HepG2 (cell line): ENCODE measurements around the gene CLDN19. TPM values are rescaled to one million over a fixed set of nuclear protein-coding genes. Genes with fewer than 3 reads are reported as not detected.
A peak's percentile ranks its signal among the peaks of the same experiment; 100 is the strongest.

Source experiments
- ATAC-seq: fragments of 200-7000 bp; cut with Tn5 transposase; 3 replicates; pipeline ENCODE4 v1.9.1; 2020; ENCODE audit warnings: mild to moderate bottlenecking, moderate library complexity
- BruUV-seq: library from RNA; stranded (reverse); fragments of 400-500 nt; replicated peaks from 2 replicates; lab custom pipeline; 2021; lab: Mats Ljungman, UMichigan
- CTCF ChIA-PET: fragments of 300-600 bp; formaldehyde crosslinking; extraction: SDS; loops from one replicate; lab custom pipeline; 2021; ENCODE audit warnings: low total read pairs, inconsistent platforms, low intra/inter-chr PET ratio; lab: Yijun Ruan, JAX
- POLR2A ChIA-PET: fragments of 350-600 bp; sonication (Branson Sonifier 250); formaldehyde crosslinking; loops from one replicate; lab custom pipeline; 2020; ENCODE audit warnings: antibody characterized with exemption, inconsistent platforms; lab: Yijun Ruan, JAX
- DNase-seq: peaks from one replicate; pipeline ENCODE4 v3.0.0-alpha.2; 2015; ENCODE audit warnings: low spot score
- FAIRE-seq: peaks from 3 replicates; lab custom pipeline; 2011; peaks lifted over from hg19 to GRCh38; lab: Jason Lieb, UNC
- H2AFZ ChIP-seq: one replicate; pipeline ENCODE4 v1.6.1; 2011; ENCODE audit warnings: low read length, inconsistent platforms
- H3K27ac ChIP-seq: fragments of 300-600 bp; 3 replicates; pipeline ENCODE4 v1.8.0; 2011; ENCODE audit warnings: mixed run types, mild to moderate bottlenecking, mixed read lengths, low read length, inconsistent platforms; ENCODE audit not compliant: insufficient read depth; ENCODE audit errors: extremely low read length
- H3K27me3 ChIP-seq, 2 experiments: fragments of 200-600 bp in 1 of 2; 2 replicates in 1 of 2; 3 replicates in 1 of 2; pipeline versions ENCODE4 v1.6.0 to v1.8.0; 2011; ENCODE audit warnings: low read length in 2 of 2, mild to moderate bottlenecking in 2 of 2, moderate library complexity in 2 of 2, inconsistent platforms in 1 of 2; ENCODE audit not compliant: insufficient read depth in 2 of 2, control insufficient read depth in 1 of 2
- H3K36me3 ChIP-seq, 2 experiments: fragments of 200-600 bp in 1 of 2; replicated peaks in 1 of 2; 2 replicates in 1 of 2; 3 replicates in 1 of 2; pipeline versions ENCODE4 v1.5.1 to v1.8.0; 2011; ENCODE audit warnings: low read length in 2 of 2, inconsistent platforms in 1 of 2; ENCODE audit not compliant: insufficient read depth in 2 of 2, control insufficient read depth in 1 of 2
- H3K4me1 ChIP-seq: 2 replicates; pipeline ENCODE4 v1.5.1; 2012; ENCODE audit warnings: low read length, inconsistent platforms; ENCODE audit not compliant: insufficient read depth
- H3K4me2 ChIP-seq: 2 replicates; pipeline ENCODE4 v1.6.0; 2011; ENCODE audit warnings: low read depth, low read length, inconsistent platforms
- H3K4me3 ChIP-seq, 3 experiments: fragments of 200-600 bp in 1 of 3; sonication (generic), shearing (Covaris generic) in 1 of 3; replicated peaks in 1 of 3; 2 replicates each; pipeline ENCODE4 v1.5.1; 2011 to 2016; ENCODE audit warnings: low read length in 3 of 3, inconsistent platforms in 2 of 3, low read depth in 2 of 3, mild to moderate bottlenecking in 2 of 3, control low read depth in 1 of 3, mixed read lengths in 1 of 3; ENCODE audit not compliant: insufficient read depth in 1 of 3
- H3K79me2 ChIP-seq: one replicate; pipeline ENCODE4 v1.6.1; 2011; ENCODE audit warnings: low read length, inconsistent platforms; ENCODE audit not compliant: insufficient read depth
- H3K9ac ChIP-seq: 2 replicates; pipeline ENCODE4 v1.6.0; 2011; ENCODE audit warnings: mild to moderate bottlenecking, low read depth, low read length, inconsistent platforms; ENCODE audit not compliant: insufficient read depth
- H3K9me3 ChIP-seq: 2 replicates; pipeline ENCODE4 v1.5.1; 2012; ENCODE audit warnings: mild to moderate bottlenecking, low read length
- H4K20me1 ChIP-seq: 2 replicates; pipeline ENCODE4 v1.6.0; 2011; ENCODE audit warnings: inconsistent platforms, mild to moderate bottlenecking, low read length, moderate library complexity; ENCODE audit not compliant: insufficient read depth
- CEBPB ChIP-seq: IDR thresholded peaks from 2 replicates; pipeline ENCODE4 v1.6.1; 2011; ENCODE audit warnings: low read depth, low read length, improper control_type of control experiment, borderline replicate concordance
- HES4 ChIP-seq: sonication (generic); formaldehyde crosslinking; IDR thresholded peaks from 2 replicates; pipeline ENCODE4 v1.9.0; 2021; ENCODE audit warnings: mild to moderate bottlenecking, missing genetic modification reagents, borderline replicate concordance
- HMGA1 ChIP-seq: sonication (generic); formaldehyde crosslinking; conservative IDR thresholded peaks from 2 replicates; pipeline ENCODE4 v1.4.0; 2020; ENCODE audit warnings: missing genetic modification reagents
- HNRNPLL ChIP-seq: fragments of 200-400 bp; formaldehyde crosslinking; IDR thresholded peaks from 2 replicates; pipeline ENCODE4 v1.6.1; 2017; ENCODE audit warnings: mild to moderate bottlenecking, low read depth, low read length; ENCODE audit not compliant: poor library complexity, severe bottlenecking
- KLF12 ChIP-seq: sonication (generic); formaldehyde crosslinking; IDR thresholded peaks from 2 replicates; pipeline ENCODE4 v1.4.0; 2020; ENCODE audit warnings: missing genetic modification reagents, borderline replicate concordance
- PAF1 ChIP-seq: IDR thresholded peaks from 2 replicates; pipeline ENCODE4 v1.6.1; 2016; ENCODE audit warnings: missing genetic modification reagents, missing compliant biosample characterization
- RAD21 ChIP-seq: fragments of 450-650 bp; formaldehyde crosslinking; IDR thresholded peaks from 2 replicates; pipeline ENCODE4 v1.5.0; 2020; ENCODE audit warnings: mild to moderate bottlenecking
- RBM39 ChIP-seq: fragments of 200-400 bp; formaldehyde crosslinking; IDR thresholded peaks from one replicate; pipeline ENCODE4 v1.6.1; 2018; ENCODE audit warnings: antibody characterized with exemption, mild to moderate bottlenecking, low read depth, low read length; ENCODE audit not compliant: poor library complexity, severe bottlenecking
- STAG1 ChIP-seq: sonication (generic); formaldehyde crosslinking; IDR thresholded peaks from 2 replicates; pipeline ENCODE4 v1.4.0; 2020; ENCODE audit warnings: missing genetic modification reagents
- YY1 ChIP-seq: IDR thresholded peaks from 2 replicates; pipeline ENCODE4 v1.6.1; 2011; ENCODE audit warnings: low read length, low read depth, moderate library complexity, mild to moderate bottlenecking; ENCODE audit not compliant: insufficient read depth, insufficient replicate concordance
- ZNF619 ChIP-seq: sonication (generic); formaldehyde crosslinking; IDR thresholded peaks from 2 replicates; pipeline ENCODE4 v1.4.0; 2020; ENCODE audit warnings: mild to moderate bottlenecking, missing genetic modification reagents
- ZNF891 ChIP-seq: sonication (generic); formaldehyde crosslinking; IDR thresholded peaks from 2 replicates; pipeline ENCODE4 v1.5.0; 2020; ENCODE audit warnings: mild to moderate bottlenecking, missing genetic modification reagents
- WGBS: methylation state at CpG from one replicate; pipeline ENCODE4 v1.1.6; 2017; ENCODE audit warnings: low lambda C conversion rate; 5-methylcytosine and 5-hydroxymethylcytosine counted together
- in situ Hi-C: cut with HindIII; loops from 2 replicates; pipeline ENCODE4 v1.10.0; 2017; ENCODE audit warnings: low pct_unique_long_range_greater_than_20kb; ENCODE audit not compliant: extremely low pct_ligation_motif_present
- intact Hi-C: fragments of 100-400 bp; cut with micrococcal nuclease; formaldehyde crosslinking; loops from one replicate; pipeline ENCODE4 v1.10.0; 2022; ENCODE audit not compliant: unreplicated experiment
- polyA plus RNA-seq, 8 experiments: library from polyadenylated mRNA; depleted of rRNA in 3 of 8; stranded (reverse) in 7 of 8; unstranded in 1 of 8; fragments of >200 nt; fragmentation: Illumina TruSeq in 4 of 8; extraction: Trizol in 4 of 8; gene quantifications; 2 replicates each; pipeline versions ENCODE4 v1.2.1 to v1.2.3, GENCODE V29; 2011 to 2016; ENCODE audit warnings: low read depth in 4 of 8, missing spikeins in 1 of 8, mixed read lengths in 1 of 8; ENCODE audit not compliant: insufficient read depth in 1 of 8
- total RNA-seq, 5 experiments: library from RNA; depleted of rRNA; stranded (reverse); fragments of >200 nt; fragmentation: Illumina TruSeq; extraction: Trizol; gene quantifications; 2 replicates each; pipeline ENCODE4 v1.2.3, GENCODE V29; 2016; ENCODE audit warnings: low read depth in 1 of 5
- TF ChIP-seq, protein P1 (sequence below): sonication (generic); formaldehyde crosslinking; IDR thresholded peaks from 2 replicates; pipeline ENCODE4 v1.5.0; 2020; ENCODE audit warnings: mild to moderate bottlenecking, missing genetic modification reagents
- TF ChIP-seq, protein P2 (sequence below): sonication (generic); formaldehyde crosslinking; IDR thresholded peaks from 2 replicates; pipeline ENCODE4 v1.5.0; 2020; ENCODE audit warnings: mild to moderate bottlenecking, missing genetic modification reagents, moderate library complexity
- TF ChIP-seq, protein P3 (sequence below): IDR thresholded peaks from 2 replicates; pipeline ENCODE4 v1.6.1; 2016

Gene CLDN19
- total and polyA plus RNA-seq, 2 of the 13 experiments (the other 11 are each of a cell fraction or from before 2014, with no cell fraction given): 5.0 to 7.6 TPM

DNA sequence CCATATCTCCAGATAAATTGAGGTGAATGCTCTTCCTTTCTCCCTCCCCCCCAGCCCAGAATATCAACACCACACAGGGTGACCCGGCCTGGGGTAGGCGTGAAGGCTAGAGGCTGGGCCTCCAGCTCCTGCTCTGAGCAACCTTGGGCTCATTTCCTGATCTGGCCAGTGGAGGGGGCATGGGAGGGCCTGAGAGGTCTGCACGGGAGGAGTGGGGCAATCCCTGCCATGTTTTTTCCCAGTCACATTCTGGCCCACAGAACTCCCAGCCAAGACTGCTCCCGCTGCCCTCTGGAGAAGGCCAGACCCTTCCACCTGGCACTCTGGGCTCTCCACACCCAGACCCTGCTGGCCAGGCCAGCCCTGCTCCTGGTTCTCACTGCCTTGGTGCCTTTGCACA lies 3.9 kb downstream of the CLDN19 start:
- peak; percentile 24 for ATAC-seq
- Histone ChIP-seq H2AFZ (no peak overlapping the region), H3K27me3 (no peaks in the 10 kb centered on the region), H3K27ac (no peak overlapping the region), H3K4me1 (peaks cover 66% of the 10 kb centered on the region), H3K36me3 (no peaks in the 10 kb centered on the region), H3K4me3 (no peak overlapping the region), H3K9ac (no peak overlapping the region), H3K79me2 (no peaks in the 10 kb centered on the region), H4K20me1 (no peaks in the 10 kb centered on the region), H3K9me3 (no peaks in the 10 kb centered on the region), H3K4me2 (no peak overlapping the region)
- peak; percentile 25 for DNase-seq
- ChIA-PET CTCF (interaction anchor here (1.2 kb wide), 1 partner anchor 11 kb away, joined by 4 read pairs; no protein-coding TSS in a partner anchor), POLR2A (interaction anchor here (1.0 kb wide), 1 partner anchor 54 kb away, joined by 6 read pairs; the partner anchor contains the start of gene YBX1)
- WGBS: 48% methylated on average over 2 of the region's 4 CpGs
- FAIRE-seq: no peak
- no TSS peak for BruUV-seq
- intact Hi-C loops: no loop called here
- in situ Hi-C loops: loop anchor here (25.0 kb wide), 1 partner anchor 399 kb away; the partner anchor contains the start of gene FOXJ3
- TF ChIP-seq, protein P1, sequence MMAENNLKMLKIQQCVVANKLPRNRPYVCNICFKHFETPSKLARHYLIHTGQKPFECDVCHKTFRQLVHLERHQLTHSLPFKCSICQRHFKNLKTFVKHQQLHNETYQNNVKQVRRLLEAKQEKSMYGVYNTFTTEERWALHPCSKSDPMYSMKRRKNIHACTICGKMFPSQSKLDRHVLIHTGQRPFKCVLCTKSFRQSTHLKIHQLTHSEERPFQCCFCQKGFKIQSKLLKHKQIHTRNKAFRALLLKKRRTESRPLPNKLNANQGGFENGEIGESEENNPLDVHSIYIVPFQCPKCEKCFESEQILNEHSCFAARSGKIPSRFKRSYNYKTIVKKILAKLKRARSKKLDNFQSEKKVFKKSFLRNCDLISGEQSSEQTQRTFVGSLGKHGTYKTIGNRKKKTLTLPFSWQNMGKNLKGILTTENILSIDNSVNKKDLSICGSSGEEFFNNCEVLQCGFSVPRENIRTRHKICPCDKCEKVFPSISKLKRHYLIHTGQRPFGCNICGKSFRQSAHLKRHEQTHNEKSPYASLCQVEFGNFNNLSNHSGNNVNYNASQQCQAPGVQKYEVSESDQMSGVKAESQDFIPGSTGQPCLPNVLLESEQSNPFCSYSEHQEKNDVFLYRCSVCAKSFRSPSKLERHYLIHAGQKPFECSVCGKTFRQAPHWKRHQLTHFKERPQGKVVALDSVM (CRISPR knock-in tag): peak; percentile 96
- TF ChIP-seq RAD21 (CRISPR knock-in tag): 0 out of 2 replicates have a peak, but pooled peaks have one; percentile 28
- peak; percentile 15 for TF ChIP-seq YY1
- no peak for TF ChIP-seq ZNF891
- TF ChIP-seq ZNF619 (CRISPR knock-in tag): no peak
- TF ChIP-seq, protein P2, sequence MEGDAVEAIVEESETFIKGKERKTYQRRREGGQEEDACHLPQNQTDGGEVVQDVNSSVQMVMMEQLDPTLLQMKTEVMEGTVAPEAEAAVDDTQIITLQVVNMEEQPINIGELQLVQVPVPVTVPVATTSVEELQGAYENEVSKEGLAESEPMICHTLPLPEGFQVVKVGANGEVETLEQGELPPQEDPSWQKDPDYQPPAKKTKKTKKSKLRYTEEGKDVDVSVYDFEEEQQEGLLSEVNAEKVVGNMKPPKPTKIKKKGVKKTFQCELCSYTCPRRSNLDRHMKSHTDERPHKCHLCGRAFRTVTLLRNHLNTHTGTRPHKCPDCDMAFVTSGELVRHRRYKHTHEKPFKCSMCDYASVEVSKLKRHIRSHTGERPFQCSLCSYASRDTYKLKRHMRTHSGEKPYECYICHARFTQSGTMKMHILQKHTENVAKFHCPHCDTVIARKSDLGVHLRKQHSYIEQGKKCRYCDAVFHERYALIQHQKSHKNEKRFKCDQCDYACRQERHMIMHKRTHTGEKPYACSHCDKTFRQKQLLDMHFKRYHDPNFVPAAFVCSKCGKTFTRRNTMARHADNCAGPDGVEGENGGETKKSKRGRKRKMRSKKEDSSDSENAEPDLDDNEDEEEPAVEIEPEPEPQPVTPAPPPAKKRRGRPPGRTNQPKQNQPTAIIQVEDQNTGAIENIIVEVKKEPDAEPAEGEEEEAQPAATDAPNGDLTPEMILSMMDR (CRISPR knock-in tag): peak; percentile 57
- no peak for TF ChIP-seq HES4 (CRISPR knock-in tag)
- no peak for TF ChIP-seq HMGA1 (CRISPR knock-in tag)
- TF ChIP-seq RBM39: no peak
- TF ChIP-seq HNRNPLL: peak; percentile 21
- TF ChIP-seq, protein P3, sequence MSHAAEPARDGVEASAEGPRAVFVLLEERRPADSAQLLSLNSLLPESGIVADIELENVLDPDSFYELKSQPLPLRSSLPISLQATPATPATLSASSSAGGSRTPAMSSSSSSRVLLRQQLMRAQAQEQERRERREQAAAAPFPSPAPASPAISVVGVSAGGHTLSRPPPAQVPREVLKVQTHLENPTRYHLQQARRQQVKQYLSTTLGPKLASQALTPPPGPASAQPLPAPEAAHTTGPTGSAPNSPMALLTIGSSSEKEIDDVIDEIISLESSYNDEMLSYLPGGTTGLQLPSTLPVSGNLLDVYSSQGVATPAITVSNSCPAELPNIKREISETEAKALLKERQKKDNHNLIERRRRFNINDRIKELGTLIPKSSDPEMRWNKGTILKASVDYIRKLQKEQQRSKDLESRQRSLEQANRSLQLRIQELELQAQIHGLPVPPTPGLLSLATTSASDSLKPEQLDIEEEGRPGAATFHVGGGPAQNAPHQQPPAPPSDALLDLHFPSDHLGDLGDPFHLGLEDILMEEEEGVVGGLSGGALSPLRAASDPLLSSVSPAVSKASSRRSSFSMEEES (CRISPR knock-in tag): no peak
- TF ChIP-seq PAF1 (CRISPR knock-in tag): no peak
- peak; percentile 37; the same call in 1 of the 2 replicates for TF ChIP-seq CEBPB
- peak; percentile 96; the same call in 1 of the 2 replicates for TF ChIP-seq KLF12 (CRISPR knock-in tag)
- peak; percentile 17; the same call in 1 of the 2 replicates for TF ChIP-seq STAG1
